GM12892 (cell line): ENCODE results near the gene MYO3A.

Experiments used
- POLR2A ChIP-seq: IDR thresholded peaks from 2 replicates; pipeline ENCODE4 v1.6.1; 2011; ENCODE audit warnings: low read depth, low read length, control low read depth
- POLR2AphosphoS5 ChIP-seq: IDR thresholded peaks from 2 replicates; pipeline ENCODE4 v1.6.1; 2011; ENCODE audit warnings: low read depth, low read length, control low read depth

GRCh38 chr10:26031300-26031699 lies 97.3 kb downstream of the MYO3A start:
- no peak for TF ChIP-seq POLR2AphosphoS5
- no peak for TF ChIP-seq POLR2A
